K562 (cell line): ENCODE results near the gene DCTN5. TPM values are rescaled to one million over a fixed set of nuclear protein-coding genes. Genes with fewer than 3 reads are reported as not detected.

Source experiments
- ARID2 ChIP-seq: fragments of 450-650 bp; IDR thresholded peaks from 2 replicates; pipeline ENCODE4 v1.6.1; 2017; ENCODE audit warnings: antibody characterized with exemption, mild to moderate bottlenecking
- DMBX1 ChIP-seq: fragments of 250-450 bp; sonication (Bioruptor Pico); IDR thresholded peaks from 2 replicates; pipeline ENCODE4 v1.8.0; 2022; ENCODE audit warnings: inconsistent platforms, mild to moderate bottlenecking, moderate library complexity, borderline replicate concordance
- FIP1L1 ChIP-seq: fragments of 200-400 bp; formaldehyde crosslinking; IDR thresholded peaks from 2 replicates; pipeline ENCODE4 v1.6.1; 2018; ENCODE audit warnings: mild to moderate bottlenecking, low read depth, low read length; ENCODE audit not compliant: poor library complexity, severe bottlenecking
- JUND ChIP-seq, 2 experiments: IDR thresholded peaks; 2 replicates in 1 of 2; 3 replicates in 1 of 2; pipeline ENCODE4 v1.6.1; 2011; ENCODE audit warnings: borderline replicate concordance in 2 of 2, low read depth in 2 of 2, low read length in 2 of 2, improper control_type of control experiment in 1 of 2, missing biosample characterization in 1 of 2, missing genetic modification characterization in 1 of 2, missing genetic modification reagents in 1 of 2
- MAZ ChIP-seq, 2 experiments: fragments of 450-650 bp in 1 of 2; sonication (generic) in 1 of 2; formaldehyde crosslinking; IDR thresholded peaks in 1 of 2; conservative IDR thresholded peaks in 1 of 2; 2 replicates each; pipeline versions ENCODE4 v1.4.0 to v1.5.0; 2020; ENCODE audit warnings: mild to moderate bottlenecking in 1 of 2, missing genetic modification reagents in 1 of 2
- NFIC ChIP-seq: fragments of 450-650 bp; IDR thresholded peaks from 2 replicates; pipeline ENCODE4 v1.6.1; 2017; ENCODE audit warnings: mild to moderate bottlenecking, inconsistent platforms
- PCBP1 ChIP-seq: fragments of 200-400 bp; formaldehyde crosslinking; IDR thresholded peaks from 2 replicates; pipeline ENCODE4 v1.6.1; 2018; ENCODE audit warnings: mild to moderate bottlenecking, low read depth, low read length; ENCODE audit not compliant: poor library complexity, severe bottlenecking
- PTBP1 ChIP-seq: fragments of 200-400 bp; formaldehyde crosslinking; IDR thresholded peaks from 2 replicates; pipeline ENCODE4 v1.6.1; 2017; ENCODE audit warnings: low read depth, low read length
- SP2 ChIP-seq: IDR thresholded peaks from 2 replicates; pipeline ENCODE4 v1.6.1; 2011; ENCODE audit warnings: mild to moderate bottlenecking, low read depth, low read length, moderate library complexity; ENCODE audit not compliant: poor library complexity, severe bottlenecking; ENCODE audit errors: extremely low read depth
- TAF15 ChIP-seq: fragments of 200-400 bp; formaldehyde crosslinking; IDR thresholded peaks from 2 replicates; pipeline ENCODE4 v1.6.1; 2017; ENCODE audit warnings: mild to moderate bottlenecking, low read depth, low read length, moderate library complexity
- TAF7 ChIP-seq: fragments of 450-650 bp; IDR thresholded peaks from 2 replicates; pipeline ENCODE4 v1.6.1; 2016; ENCODE audit warnings: missing genetic modification characterization, missing compliant biosample characterization
- YBX1 ChIP-seq: fragments of 450-650 bp; IDR thresholded peaks from 2 replicates; pipeline ENCODE4 v1.7.1; 2016; ENCODE audit warnings: mild to moderate bottlenecking
- ZFP30 ChIP-seq: fragments of 250-450 bp; sonication (Bioruptor Pico); IDR thresholded peaks from 2 replicates; pipeline ENCODE4 v1.8.0; 2022; ENCODE audit warnings: moderate library complexity, mild to moderate bottlenecking, inconsistent platforms, borderline replicate concordance
- ZFP36 ChIP-seq: fragments of 150-350 bp; IDR thresholded peaks from 2 replicates; pipeline ENCODE4 v1.6.1; 2018; ENCODE audit warnings: low read length, low read depth; ENCODE audit not compliant: partially characterized antibody
- ZNF263 ChIP-seq: sonication (generic); formaldehyde crosslinking; IDR thresholded peaks from 2 replicates; pipeline ENCODE4 v1.8.0; 2022; ENCODE audit warnings: mild to moderate bottlenecking, missing genetic modification reagents, borderline replicate concordance
- ZNF282 ChIP-seq: sonication (generic); formaldehyde crosslinking; IDR thresholded peaks from 2 replicates; pipeline ENCODE4 v1.8.1; 2023; ENCODE audit warnings: missing genetic modification reagents
- ZNF780A ChIP-seq: fragments of 250-450 bp; sonication (Bioruptor Pico); IDR thresholded peaks from 2 replicates; pipeline ENCODE4 v1.5.0; 2021; ENCODE audit warnings: mild to moderate bottlenecking
- polyA plus RNA-seq, 8 experiments: library from polyadenylated mRNA; depleted of rRNA in 4 of 8; stranded (reverse) in 5 of 8; unstranded in 3 of 8; fragments of >200 nt; fragmentation: Nextera tagmentation in 2 of 8; fragmentation: Illumina TruSeq in 1 of 8; extraction: Ambion mirVana in 2 of 8; extraction: Trizol in 1 of 8; gene quantifications; 2 replicates each; pipeline versions ENCODE4 v1.2.1 to v1.2.3, GENCODE V29; 2011 to 2014; ENCODE audit warnings: inconsistent platforms in 1 of 8, missing spikeins in 1 of 8
- total RNA-seq, 7 experiments: library from RNA; depleted of rRNA in 6 of 7; stranded (reverse); fragments of >200 nt in 6 of 7; fragmentation: Illumina TruSeq in 2 of 7; extraction: Trizol in 2 of 7; gene quantifications; 2 replicates each; pipeline versions ENCODE4 v1.2.1 to v1.2.3, GENCODE V29; 2011 to 2021; ENCODE audit warnings: low replicate concordance in 1 of 7
- TF ChIP-seq, protein P1 (sequence below): sonication (generic); formaldehyde crosslinking; IDR thresholded peaks from 2 replicates; pipeline ENCODE4 v1.8.1; 2023; ENCODE audit warnings: mild to moderate bottlenecking, missing genetic modification reagents
- TF ChIP-seq, protein P2 (sequence below): IDR thresholded peaks from 2 replicates; pipeline ENCODE4 v1.6.1; 2014; ENCODE audit warnings: antibody characterized with exemption

Gene DCTN5
- total and polyA plus RNA-seq, 9 of the 15 experiments (the other 6 are each of a cell fraction or from before 2014, with no cell fraction given), result 35.8 to 149 (median 75.9) TPM

DNA sequence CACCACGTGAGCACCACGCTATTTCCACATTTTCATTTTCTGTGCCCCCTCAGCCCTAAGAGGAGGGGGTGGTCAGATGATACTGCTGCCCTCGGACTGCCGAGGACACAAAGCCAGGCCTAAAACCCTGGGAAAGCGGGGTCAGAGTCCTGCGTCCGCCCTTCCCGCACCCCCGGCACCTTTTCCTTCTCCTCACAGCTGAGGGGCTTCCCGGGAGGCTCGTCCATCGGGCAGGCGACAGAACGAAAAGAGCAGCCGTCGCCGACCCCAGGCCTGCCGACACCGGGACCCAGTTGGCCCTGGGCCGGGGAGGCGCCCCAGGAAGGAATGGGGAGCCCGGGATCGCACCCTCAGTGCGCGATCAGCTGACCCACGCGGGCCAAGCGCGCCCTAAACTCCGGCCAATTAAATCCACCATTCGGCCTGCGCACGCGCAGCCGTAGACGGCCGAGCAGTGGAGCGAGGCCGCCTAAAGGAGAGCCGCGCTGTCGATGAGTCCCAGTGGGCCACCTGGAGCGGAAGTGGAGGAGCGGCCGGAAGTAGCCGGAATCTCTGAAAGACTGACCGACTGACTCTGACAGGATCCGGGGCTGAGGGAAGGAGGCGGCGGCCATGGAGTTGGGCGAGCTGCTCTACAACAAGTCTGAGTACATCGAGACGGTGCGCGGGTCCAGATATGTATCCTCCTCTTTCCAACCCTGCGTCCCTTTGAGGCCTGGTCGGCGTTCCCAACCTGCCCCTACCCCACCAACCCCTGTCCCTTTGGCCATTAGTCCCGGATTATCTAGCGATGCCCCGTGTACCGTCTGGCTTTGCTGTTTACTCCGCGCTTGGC is at the start of gene DCTN5, which contains the start of gene PALB2 (continued):
- TF ChIP-seq, protein P1, sequence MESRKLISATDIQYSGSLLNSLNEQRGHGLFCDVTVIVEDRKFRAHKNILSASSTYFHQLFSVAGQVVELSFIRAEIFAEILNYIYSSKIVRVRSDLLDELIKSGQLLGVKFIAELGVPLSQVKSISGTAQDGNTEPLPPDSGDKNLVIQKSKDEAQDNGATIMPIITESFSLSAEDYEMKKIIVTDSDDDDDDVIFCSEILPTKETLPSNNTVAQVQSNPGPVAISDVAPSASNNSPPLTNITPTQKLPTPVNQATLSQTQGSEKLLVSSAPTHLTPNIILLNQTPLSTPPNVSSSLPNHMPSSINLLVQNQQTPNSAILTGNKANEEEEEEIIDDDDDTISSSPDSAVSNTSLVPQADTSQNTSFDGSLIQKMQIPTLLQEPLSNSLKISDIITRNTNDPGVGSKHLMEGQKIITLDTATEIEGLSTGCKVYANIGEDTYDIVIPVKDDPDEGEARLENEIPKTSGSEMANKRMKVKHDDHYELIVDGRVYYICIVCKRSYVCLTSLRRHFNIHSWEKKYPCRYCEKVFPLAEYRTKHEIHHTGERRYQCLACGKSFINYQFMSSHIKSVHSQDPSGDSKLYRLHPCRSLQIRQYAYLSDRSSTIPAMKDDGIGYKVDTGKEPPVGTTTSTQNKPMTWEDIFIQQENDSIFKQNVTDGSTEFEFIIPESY (CRISPR knock-in tag), result no peak
- no peak for TF ChIP-seq YBX1
- peak; percentile 24 for TF ChIP-seq ZFP36
- TF ChIP-seq PCBP1, result peak; percentile 87
- no peak for TF ChIP-seq ARID2
- TF ChIP-seq, protein P2, sequence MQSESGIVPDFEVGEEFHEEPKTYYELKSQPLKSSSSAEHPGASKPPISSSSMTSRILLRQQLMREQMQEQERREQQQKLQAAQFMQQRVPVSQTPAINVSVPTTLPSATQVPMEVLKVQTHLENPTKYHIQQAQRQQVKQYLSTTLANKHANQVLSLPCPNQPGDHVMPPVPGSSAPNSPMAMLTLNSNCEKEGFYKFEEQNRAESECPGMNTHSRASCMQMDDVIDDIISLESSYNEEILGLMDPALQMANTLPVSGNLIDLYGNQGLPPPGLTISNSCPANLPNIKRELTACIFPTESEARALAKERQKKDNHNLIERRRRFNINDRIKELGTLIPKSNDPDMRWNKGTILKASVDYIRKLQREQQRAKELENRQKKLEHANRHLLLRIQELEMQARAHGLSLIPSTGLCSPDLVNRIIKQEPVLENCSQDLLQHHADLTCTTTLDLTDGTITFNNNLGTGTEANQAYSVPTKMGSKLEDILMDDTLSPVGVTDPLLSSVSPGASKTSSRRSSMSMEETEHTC, result peak; percentile 3; the same call in 1 of the 2 replicates
- TF ChIP-seq NFIC, result peak; percentile 64
- no peak for TF ChIP-seq DMBX1 (CRISPR knock-in tag)
- peak; percentile 90 to 96 for TF ChIP-seq MAZ (CRISPR knock-in tag; conservative IDR thresholded peaks at IDR 0.05 in 1 of 2, IDR thresholded peaks at IDR 0.05 in 1 of 2)
- no peak for TF ChIP-seq PTBP1
- no peak for TF ChIP-seq SP2
- TF ChIP-seq ZFP30 (CRISPR knock-in tag), result no peak
- TF ChIP-seq ZNF780A, result no peak
- peak; percentile 82 for TF ChIP-seq JUND (IDR thresholded peaks at IDR 0.05; ENCODE audit: borderline replicate concordance, low read depth, low read length)
- TF ChIP-seq JUND (tag; IDR thresholded peaks at IDR 0.05; ENCODE audit: borderline replicate concordance, low read depth, low read length), result peak; percentile 24; the same call in 1 of the 3 replicates
- TF ChIP-seq TAF7 (tag), result peak; percentile 31; the same call in 1 of the 2 replicates
- no peak for TF ChIP-seq TAF15
- TF ChIP-seq FIP1L1, result peak; percentile 94
- peak; percentile 88; the same call in 1 of the 2 replicates for TF ChIP-seq ZNF282
- peak; percentile 54 for TF ChIP-seq ZNF263 (CRISPR knock-in tag)
